Neural progenitor cell (in vitro differentiated cells): ENCODE results near the gene TGM2. TPM values are rescaled to one million over a fixed set of nuclear protein-coding genes. Genes with fewer than 3 reads are reported as not detected.

Source experiments
- DNase-seq: peaks from one replicate; pipeline ENCODE4 v3.0.0-alpha.2; 2016; ENCODE audit warnings: low spot score
- H2AFZ ChIP-seq: fragments of 200-600 bp; sonication (generic); replicated peaks from 2 replicates; pipeline ENCODE4 v1.6.1; 2016; ENCODE audit warnings: antibody characterized with exemption
- H3F3A ChIP-seq: fragments of 200-600 bp; sonication (generic); 2 replicates; pipeline ENCODE4 v1.6.1; 2016; ENCODE audit warnings: antibody characterized with exemption, low read depth
- H3K27ac ChIP-seq: fragments of 200-600 bp; sonication (generic); 2 replicates; pipeline ENCODE4 v1.5.1; 2016; ENCODE audit warnings: mild to moderate bottlenecking
- H3K27me3 ChIP-seq: fragments of 200-600 bp; sonication (generic); 2 replicates; pipeline ENCODE4 v1.6.1; 2016; ENCODE audit warnings: mild to moderate bottlenecking, moderate library complexity
- H3K36me3 ChIP-seq: fragments of 200-600 bp; sonication (generic); 2 replicates; pipeline ENCODE4 v1.5.1; 2016
- H3K4me1 ChIP-seq: fragments of 200-600 bp; sonication (generic); 2 replicates; pipeline ENCODE4 v1.6.1; 2016; ENCODE audit warnings: mixed run types
- H3K4me2 ChIP-seq: fragments of 200-600 bp; sonication (generic); 2 replicates; pipeline ENCODE4 v1.6.1; 2016
- H3K4me3 ChIP-seq: fragments of 200-600 bp; sonication (generic); 2 replicates; pipeline ENCODE4 v1.5.1; 2016
- H3K79me2 ChIP-seq: fragments of 200-600 bp; sonication (generic); 2 replicates; pipeline ENCODE4 v1.6.1; 2016; ENCODE audit warnings: low read depth
- H3K9ac ChIP-seq: fragments of 200-600 bp; sonication (generic); 2 replicates; pipeline ENCODE4 v1.6.1; 2016
- H3K9me3 ChIP-seq: fragments of 200-600 bp; sonication (generic); 2 replicates; pipeline ENCODE4 v1.5.1; 2016; ENCODE audit warnings: low read depth
- H4K20me1 ChIP-seq: fragments of 200-600 bp; sonication (generic); 2 replicates; pipeline ENCODE4 v1.6.1; 2016; ENCODE audit warnings: low read depth
- H3K27ac Mint-ChIP-seq: 3 replicates; pipeline ENCODE4 v1.8.0; 2021; ENCODE audit warnings: mixed read lengths
- H3K27me3 Mint-ChIP-seq: 2 replicates; pipeline ENCODE4 v1.8.0; 2022; ENCODE audit warnings: low read depth, mild to moderate bottlenecking, inconsistent platforms, moderate library complexity, mixed read lengths; ENCODE audit not compliant: insufficient read depth
- H3K36me3 Mint-ChIP-seq: 3 replicates; pipeline ENCODE4 v1.8.0; 2021; ENCODE audit warnings: mixed read lengths
- H3K4me1 Mint-ChIP-seq: 3 replicates; pipeline ENCODE4 v1.8.0; 2021; ENCODE audit warnings: mixed read lengths
- H3K4me3 Mint-ChIP-seq: 3 replicates; pipeline ENCODE4 v1.8.0; 2021; ENCODE audit warnings: mild to moderate bottlenecking, moderate library complexity, mixed read lengths
- H3K9me3 Mint-ChIP-seq: 3 replicates; pipeline ENCODE4 v1.8.0; 2020; ENCODE audit warnings: mixed read lengths
- CTCF ChIP-seq: fragments of 200-600 bp; sonication (generic); IDR thresholded peaks from 2 replicates; pipeline ENCODE4 v1.5.1; 2017; ENCODE audit warnings: antibody characterized with exemption, mild to moderate bottlenecking
- EZH2 ChIP-seq: fragments of 200-600 bp; sonication (generic); IDR thresholded peaks from 2 replicates; pipeline ENCODE4 v1.6.1; 2017; ENCODE audit warnings: antibody characterized with exemption, mild to moderate bottlenecking, moderate library complexity
- EZH2phosphoT487 ChIP-seq: fragments of 200-600 bp; sonication (generic); IDR thresholded peaks from 2 replicates; pipeline ENCODE4 v1.6.1; 2017; ENCODE audit warnings: antibody characterized with exemption
- total RNA-seq: library from RNA; depleted of rRNA; stranded (reverse); fragments of >200 nt; gene quantifications from 2 replicates; pipeline ENCODE4 v1.2.3, GENCODE V29; 2015; ENCODE audit warnings: low replicate concordance

TGM2 gene
- total RNA-seq, 1 donor from 2014 or later = 0.22 TPM

DNA sequence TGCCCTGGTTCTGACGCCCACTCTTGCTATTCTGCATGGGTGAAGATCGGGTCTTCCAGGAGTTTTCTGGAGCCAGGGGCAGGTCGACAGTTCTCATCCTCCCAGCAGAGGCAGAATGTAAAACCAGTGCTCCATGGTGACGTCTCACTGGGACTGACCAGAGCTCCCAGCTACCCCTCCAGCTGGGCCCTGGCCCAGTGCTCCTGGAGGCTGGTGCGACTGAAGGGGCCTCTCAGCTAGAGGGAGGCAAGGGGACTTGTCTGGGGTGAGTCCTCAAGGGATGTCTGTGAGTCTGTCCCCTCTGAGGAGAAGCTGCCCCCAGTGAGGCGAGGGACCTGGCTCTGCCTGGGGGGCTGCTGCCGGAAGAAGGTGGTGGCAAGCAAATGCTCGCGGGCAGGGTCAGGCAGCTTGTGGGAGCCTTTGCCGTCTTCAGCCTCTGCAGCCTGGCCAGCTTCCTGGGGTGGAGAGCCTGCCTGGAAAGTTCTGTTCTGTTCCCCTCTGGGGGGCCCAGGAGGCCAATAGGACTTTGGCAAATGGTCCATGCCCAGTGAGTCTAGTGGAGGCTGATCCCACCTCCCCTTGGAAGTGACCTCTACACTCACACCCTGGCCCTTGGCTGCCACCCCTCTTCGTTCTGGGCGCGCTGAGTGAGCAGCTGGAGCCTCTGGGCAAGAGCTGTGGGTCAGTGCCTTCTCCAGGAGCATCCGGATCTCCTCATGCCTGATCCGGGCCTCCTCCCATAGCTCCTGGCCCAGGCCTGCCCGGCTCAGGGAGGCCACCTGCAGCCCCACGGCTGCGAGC lies 47.9 kb upstream of the TGM2 start:
- no peak for TF ChIP-seq CTCF
- TF ChIP-seq EZH2 = no peak
- TF ChIP-seq EZH2phosphoT487 = no peak
- Histone ChIP-seq H3F3A (no peaks in the 10 kb centered on the region), H3K79me2 (no peaks in the 10 kb centered on the region), H3K27me3 (no peaks in the 10 kb centered on the region), H4K20me1 (no peaks in the 10 kb centered on the region), H3K4me1 (no peaks in the 10 kb centered on the region), H2AFZ (no peak overlapping the region), H3K4me2 (no peak overlapping the region), H3K36me3 (no peaks in the 10 kb centered on the region), H3K9me3 (no peaks in the 10 kb centered on the region), H3K4me3 (no peak overlapping the region), H3K27ac (no peak overlapping the region), H3K9ac (no peak overlapping the region)
- Mint-ChIP-seq H3K27ac (no peak overlapping the region), H3K9me3 (no peaks in the 10 kb centered on the region), H3K4me1 (peaks cover 5% of the 10 kb centered on the region), H3K4me3 (no peak overlapping the region), H3K36me3 (no peaks in the 10 kb centered on the region), H3K27me3 (peaks cover 5% of the 10 kb centered on the region)
- no peak for DNase-seq

DNA sequence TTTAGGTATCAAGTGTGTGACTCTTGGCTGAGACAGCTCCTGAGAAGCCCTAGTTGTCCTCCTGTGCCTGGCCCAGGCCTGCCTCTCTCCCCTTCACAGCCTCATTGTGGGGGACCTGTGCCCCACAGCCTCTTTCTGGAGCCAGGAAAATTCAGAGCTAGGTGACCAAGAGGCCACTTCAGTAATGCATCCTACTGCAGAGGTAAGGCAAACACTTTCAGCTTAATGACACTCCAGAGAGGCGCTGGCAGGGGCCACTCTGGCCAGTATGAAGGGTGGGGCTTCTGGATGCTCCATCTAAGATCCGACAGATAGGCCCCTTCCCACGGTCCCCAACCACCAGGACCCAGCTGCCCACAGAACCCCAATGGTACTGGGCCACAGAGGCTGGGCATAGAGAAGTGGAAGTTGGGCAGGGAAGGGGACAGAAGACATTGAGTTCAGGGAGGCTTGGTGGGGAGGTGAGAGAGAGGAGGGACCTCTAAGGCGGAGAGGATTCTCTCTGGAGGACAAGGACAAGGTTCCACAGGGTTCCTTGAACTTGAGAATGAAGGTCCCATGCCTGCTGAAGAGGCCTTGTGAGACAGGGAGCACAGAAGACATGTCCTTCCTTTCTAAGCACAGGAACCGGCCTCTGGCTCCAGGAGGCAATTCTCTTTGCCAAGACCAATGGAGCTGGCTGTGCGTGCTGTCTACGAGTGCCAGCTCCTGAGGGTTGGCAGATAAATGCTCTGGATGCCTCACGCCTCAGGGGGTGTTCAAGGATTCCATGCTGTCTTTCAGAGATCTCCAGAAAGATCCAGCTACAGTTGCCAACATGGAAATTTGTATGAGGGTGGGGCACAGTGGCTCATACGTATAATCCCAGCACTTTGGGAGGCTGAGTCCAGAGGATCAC lies 46.4 kb upstream of the TGM2 start:
- Histone ChIP-seq H3K4me2 (no peak overlapping the region), H3F3A (no peaks in the 10 kb centered on the region), H4K20me1 (no peaks in the 10 kb centered on the region), H3K27ac (no peak overlapping the region), H3K9ac (no peak overlapping the region), H3K9me3 (no peaks in the 10 kb centered on the region), H3K27me3 (no peaks in the 10 kb centered on the region), H3K79me2 (no peaks in the 10 kb centered on the region), H3K36me3 (no peaks in the 10 kb centered on the region), H2AFZ (no peak overlapping the region), H3K4me3 (no peak overlapping the region), H3K4me1 (no peaks in the 10 kb centered on the region)
- DNase-seq = no peak
- no peaks in the 10 kb centered on the region for H3K36me3 Mint-ChIP-seq
- no peaks in the 10 kb centered on the region for H3K4me1 Mint-ChIP-seq
- H3K9me3 Mint-ChIP-seq = no peaks in the 10 kb centered on the region
- no peak for TF ChIP-seq EZH2phosphoT487
- TF ChIP-seq CTCF = no peak
- TF ChIP-seq EZH2 = no peak
- H3K27ac Mint-ChIP-seq = no peak overlapping the region
- H3K4me3 Mint-ChIP-seq = no peak overlapping the region
- peaks cover 5% of the 10 kb centered on the region for H3K27me3 Mint-ChIP-seq

GRCh38 chr20:38210741-38211140 lies 45.7 kb upstream of the TGM2 start:
- Mint-ChIP-seq H3K27ac (no peak overlapping the region), H3K4me1 (no peaks in the 10 kb centered on the region), H3K4me3 (no peak overlapping the region), H3K27me3 (peaks cover 5% of the 10 kb centered on the region), H3K9me3 (no peaks in the 10 kb centered on the region), H3K36me3 (no peaks in the 10 kb centered on the region)
- no peak overlapping the region for H3K4me2 ChIP-seq
- H2AFZ ChIP-seq = no peak overlapping the region
- H3K9ac ChIP-seq = no peak overlapping the region
- H4K20me1 ChIP-seq = no peaks in the 10 kb centered on the region
- TF ChIP-seq CTCF (no peak), EZH2phosphoT487 (no peak), EZH2 (no peak)
- no peaks in the 10 kb centered on the region for H3K36me3 ChIP-seq
- no peak overlapping the region for H3K27ac ChIP-seq
- no peaks in the 10 kb centered on the region for H3K27me3 ChIP-seq
- no peaks in the 10 kb centered on the region for H3K9me3 ChIP-seq
- H3F3A ChIP-seq = no peaks in the 10 kb centered on the region
- H3K79me2 ChIP-seq = no peaks in the 10 kb centered on the region
- H3K4me3 ChIP-seq = no peak overlapping the region
- no peak for DNase-seq
- no peaks in the 10 kb centered on the region for H3K4me1 ChIP-seq
